Nephron (organoid): ENCODE results near the gene PPM1L.

Source experiments
- H3K27ac Mint-ChIP-seq, 3 experiments: 2 replicates each; pipeline ENCODE4 v1.8.0; 2020; ENCODE audit warnings: mixed read lengths in 3 of 3, mild to moderate bottlenecking in 2 of 3, moderate library complexity in 1 of 3
- H3K27me3 Mint-ChIP-seq: 2 replicates; pipeline ENCODE4 v1.8.0; 2021; ENCODE audit warnings: low read depth, mild to moderate bottlenecking, moderate library complexity, mixed read lengths
- H3K36me3 Mint-ChIP-seq: 2 replicates; pipeline ENCODE4 v1.8.0; 2020; ENCODE audit warnings: low read depth, mixed read lengths
- H3K4me1 Mint-ChIP-seq: 2 replicates; pipeline ENCODE4 v1.8.0; 2020; ENCODE audit warnings: mixed read lengths
- H3K4me3 Mint-ChIP-seq, 3 experiments: 2 replicates each; pipeline ENCODE4 v1.8.0; 2020; ENCODE audit warnings: mild to moderate bottlenecking in 3 of 3, mixed read lengths in 3 of 3, moderate library complexity in 2 of 3
- H3K9me3 Mint-ChIP-seq: 2 replicates; pipeline ENCODE4 v1.8.0; 2020; ENCODE audit warnings: mixed read lengths
- TF ChIP-seq, protein P1 (sequence below), 3 experiments: fragments of 200-600 bp; sonication (generic); IDR thresholded peaks; one replicate each; pipeline ENCODE4 v1.5.0; 2021; ENCODE audit warnings: antibody characterized with exemption in 3 of 3; ENCODE audit not compliant: unreplicated experiment in 3 of 3

Gene PPM1L

DNA sequence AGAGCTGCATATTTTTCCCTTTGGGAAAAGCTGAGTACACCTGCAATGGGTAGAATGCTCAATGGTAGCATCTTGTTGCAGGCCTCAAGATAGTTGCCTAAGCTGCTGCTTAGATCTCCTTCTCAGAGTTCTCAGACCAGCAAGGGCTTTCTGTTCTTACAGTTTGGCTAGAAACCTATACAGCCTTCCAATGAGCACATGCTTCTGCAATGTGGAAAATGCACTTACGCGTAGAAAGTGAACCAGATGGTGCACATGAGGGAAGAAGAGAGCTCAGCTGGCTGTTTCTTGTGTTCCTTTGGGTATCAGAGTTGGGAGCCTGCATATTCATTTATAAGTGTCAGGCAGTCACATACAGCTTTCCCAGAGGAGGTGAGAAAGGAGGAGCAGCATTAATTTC lies 212.7 kb downstream of the PPM1L start:
- H3K9me3 Mint-ChIP-seq: peaks cover 7% of the 10 kb centered on the region
- H3K27ac Mint-ChIP-seq: no peak overlapping the region
- H3K4me3 Mint-ChIP-seq: no peak overlapping the region
- H3K27me3 Mint-ChIP-seq: no peaks in the 10 kb centered on the region
- TF ChIP-seq, protein P1, sequence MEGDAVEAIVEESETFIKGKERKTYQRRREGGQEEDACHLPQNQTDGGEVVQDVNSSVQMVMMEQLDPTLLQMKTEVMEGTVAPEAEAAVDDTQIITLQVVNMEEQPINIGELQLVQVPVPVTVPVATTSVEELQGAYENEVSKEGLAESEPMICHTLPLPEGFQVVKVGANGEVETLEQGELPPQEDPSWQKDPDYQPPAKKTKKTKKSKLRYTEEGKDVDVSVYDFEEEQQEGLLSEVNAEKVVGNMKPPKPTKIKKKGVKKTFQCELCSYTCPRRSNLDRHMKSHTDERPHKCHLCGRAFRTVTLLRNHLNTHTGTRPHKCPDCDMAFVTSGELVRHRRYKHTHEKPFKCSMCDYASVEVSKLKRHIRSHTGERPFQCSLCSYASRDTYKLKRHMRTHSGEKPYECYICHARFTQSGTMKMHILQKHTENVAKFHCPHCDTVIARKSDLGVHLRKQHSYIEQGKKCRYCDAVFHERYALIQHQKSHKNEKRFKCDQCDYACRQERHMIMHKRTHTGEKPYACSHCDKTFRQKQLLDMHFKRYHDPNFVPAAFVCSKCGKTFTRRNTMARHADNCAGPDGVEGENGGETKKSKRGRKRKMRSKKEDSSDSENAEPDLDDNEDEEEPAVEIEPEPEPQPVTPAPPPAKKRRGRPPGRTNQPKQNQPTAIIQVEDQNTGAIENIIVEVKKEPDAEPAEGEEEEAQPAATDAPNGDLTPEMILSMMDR (IDR thresholded peaks at IDR 0.05; ENCODE audit: unreplicated experiment in 3 of 3): no peak
- no peaks in the 10 kb centered on the region for H3K4me1 Mint-ChIP-seq
- H3K36me3 Mint-ChIP-seq: peaks cover 12% of the 10 kb centered on the region

GRCh38 chr3:160973067-160973809 lies 217.2 kb downstream of the PPM1L start:
- TF ChIP-seq, protein P1 (IDR thresholded peaks at IDR 0.05; ENCODE audit: unreplicated experiment in 3 of 3): no peak
- Mint-ChIP-seq H3K27me3 (no peaks in the 10 kb centered on the region), H3K36me3 (no peaks in the 10 kb centered on the region), H3K4me3 (no peak overlapping the region), H3K4me1 (no peaks in the 10 kb centered on the region), H3K9me3 (peaks cover 4% of the 10 kb centered on the region), H3K27ac (no peak overlapping the region)

GRCh38 chr3:160977773-160978172 lies 221.7 kb downstream of the PPM1L start:
- TF ChIP-seq, protein P1 (IDR thresholded peaks at IDR 0.05; ENCODE audit: unreplicated experiment in 3 of 3): no peak
- H3K27ac Mint-ChIP-seq: no peak overlapping the region
- H3K9me3 Mint-ChIP-seq: peaks cover 8% of the 10 kb centered on the region
- no peaks in the 10 kb centered on the region for H3K36me3 Mint-ChIP-seq
- H3K27me3 Mint-ChIP-seq: peaks cover 4% of the 10 kb centered on the region
- H3K4me1 Mint-ChIP-seq: no peaks in the 10 kb centered on the region
- H3K4me3 Mint-ChIP-seq: no peak overlapping the region

DNA sequence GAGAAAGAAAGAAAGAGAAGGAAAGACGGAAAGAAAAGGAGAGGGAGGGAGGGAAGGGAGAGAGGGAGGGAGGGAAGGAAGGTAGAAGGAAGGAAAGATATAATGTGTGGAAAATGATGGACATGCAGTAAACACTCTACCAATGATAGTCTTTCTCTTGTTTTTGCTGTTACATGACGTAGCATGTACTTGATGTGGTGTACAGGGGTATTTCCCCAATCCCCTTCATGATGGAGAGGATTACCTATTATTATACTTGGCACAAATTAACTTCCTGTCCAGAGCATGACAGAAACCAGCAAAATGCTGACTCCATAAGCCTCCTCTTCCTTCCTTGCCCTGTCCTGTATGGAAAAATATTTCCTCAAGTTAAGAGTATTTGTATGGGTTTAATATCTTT lies 224.7 kb downstream of the PPM1L start:
- Mint-ChIP-seq H3K27ac (no peak overlapping the region), H3K4me1 (peaks cover under 1% of the 10 kb centered on the region), H3K9me3 (peaks cover 12% of the 10 kb centered on the region), H3K36me3 (no peaks in the 10 kb centered on the region), H3K27me3 (peaks cover 4% of the 10 kb centered on the region), H3K4me3 (no peak overlapping the region)
- TF ChIP-seq, protein P1 (IDR thresholded peaks at IDR 0.05; ENCODE audit: unreplicated experiment in 3 of 3): no peak

- H3K4me3 Mint-ChIP-seq: no peak overlapping the region
- no peaks in the 10 kb centered on the region for H3K36me3 Mint-ChIP-seq
- TF ChIP-seq, protein P1 (IDR thresholded peaks at IDR 0.05; ENCODE audit: unreplicated experiment in 3 of 3): no peak
- H3K27ac Mint-ChIP-seq: no peak overlapping the region
- peaks cover 12% of the 10 kb centered on the region for H3K9me3 Mint-ChIP-seq
- H3K4me1 Mint-ChIP-seq: peaks cover 6% of the 10 kb centered on the region
- H3K27me3 Mint-ChIP-seq: peaks cover 4% of the 10 kb centered on the region
Measured at GRCh38 chr3:160981217-160981938, 225.3 kb downstream of the PPM1L start.
